Right atrium auricular region (tissue), 2 donors: ENCODE measurements around the gene STK39. TPM values are rescaled to one million over a fixed set of nuclear protein-coding genes. Genes with fewer than 3 reads are reported as not detected.

Experiments
- DNase-seq: peaks from one replicate; pipeline ENCODE4 v3.0.0-alpha.2; 2019; ENCODE audit warnings: low spot score
- H3K27ac ChIP-seq, 2 donors: fragments of 200-600 bp; sonication (generic); 1 replicate in 1 of 2; 2 replicates in 1 of 2; pipeline ENCODE4 v1.5.1; 2016 to 2019
- H3K27me3 ChIP-seq, 2 donors: fragments of 200-600 bp; sonication (generic); one replicate each; pipeline versions ENCODE4 v1.5.1 to v1.6.0; 2017 to 2019
- H3K36me3 ChIP-seq: fragments of 200-600 bp; sonication (generic); one replicate; pipeline ENCODE4 v1.5.1; 2016
- H3K4me1 ChIP-seq, 2 donors: fragments of 200-600 bp; sonication (generic); one replicate each; pipeline versions ENCODE4 v1.5.1 to v1.6.0; 2017 to 2019
- H3K4me3 ChIP-seq, 2 donors: fragments of 200-600 bp; sonication (generic); 1 replicate in 1 of 2; 2 replicates in 1 of 2; pipeline ENCODE4 v1.5.1; 2017 to 2019; ENCODE audit warnings: mild to moderate bottlenecking in 1 of 2, moderate library complexity in 1 of 2
- H3K9me3 ChIP-seq, 2 donors: fragments of 200-600 bp; sonication (generic); one replicate each; pipeline ENCODE4 v1.5.1; 2019
- total RNA-seq, 2 donors: library from RNA; depleted of rRNA; stranded (reverse); fragments of >200 nt; gene quantifications; one replicate each; pipeline ENCODE4 v1.1.0, GENCODE V29; 2016
- TF ChIP-seq, protein P1 (sequence below), 2 donors: fragments of 200-600 bp; sonication (generic); IDR thresholded peaks; one replicate each; pipeline ENCODE4 v1.5.1; 2019; ENCODE audit warnings: antibody characterized with exemption in 2 of 2

Gene STK39
- total RNA-seq, 2 donors from 2014 or later, result 6.0 to 13.6 TPM

DNA sequence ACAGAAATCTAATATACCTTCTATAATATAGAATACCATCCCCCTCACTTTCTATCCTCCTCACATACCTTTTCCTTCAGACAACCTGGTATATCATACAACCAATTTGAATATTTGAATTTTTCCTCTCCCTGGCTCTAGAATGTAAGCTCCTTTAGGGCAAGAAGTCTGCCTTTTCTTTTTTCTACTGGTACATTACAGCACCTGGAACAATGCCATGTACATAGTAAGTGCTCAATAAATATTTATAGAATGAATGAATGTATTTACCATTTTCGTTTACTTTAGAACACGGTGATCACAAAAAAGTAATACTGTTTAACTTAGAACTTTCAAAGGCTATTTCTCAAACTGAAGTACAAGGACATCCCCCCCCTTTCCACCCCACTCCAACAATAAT is 187.6 kb downstream of the STK39 start:
- H3K27me3 ChIP-seq, result no peaks in the 10 kb centered on the region
- no peaks in the 10 kb centered on the region for H3K9me3 ChIP-seq
- H3K36me3 ChIP-seq, result no peaks in the 10 kb centered on the region
- no peak overlapping the region for H3K4me3 ChIP-seq
- H3K4me1 ChIP-seq, result no peaks in the 10 kb centered on the region
- H3K27ac ChIP-seq, result no peak overlapping the region
- TF ChIP-seq, protein P1, sequence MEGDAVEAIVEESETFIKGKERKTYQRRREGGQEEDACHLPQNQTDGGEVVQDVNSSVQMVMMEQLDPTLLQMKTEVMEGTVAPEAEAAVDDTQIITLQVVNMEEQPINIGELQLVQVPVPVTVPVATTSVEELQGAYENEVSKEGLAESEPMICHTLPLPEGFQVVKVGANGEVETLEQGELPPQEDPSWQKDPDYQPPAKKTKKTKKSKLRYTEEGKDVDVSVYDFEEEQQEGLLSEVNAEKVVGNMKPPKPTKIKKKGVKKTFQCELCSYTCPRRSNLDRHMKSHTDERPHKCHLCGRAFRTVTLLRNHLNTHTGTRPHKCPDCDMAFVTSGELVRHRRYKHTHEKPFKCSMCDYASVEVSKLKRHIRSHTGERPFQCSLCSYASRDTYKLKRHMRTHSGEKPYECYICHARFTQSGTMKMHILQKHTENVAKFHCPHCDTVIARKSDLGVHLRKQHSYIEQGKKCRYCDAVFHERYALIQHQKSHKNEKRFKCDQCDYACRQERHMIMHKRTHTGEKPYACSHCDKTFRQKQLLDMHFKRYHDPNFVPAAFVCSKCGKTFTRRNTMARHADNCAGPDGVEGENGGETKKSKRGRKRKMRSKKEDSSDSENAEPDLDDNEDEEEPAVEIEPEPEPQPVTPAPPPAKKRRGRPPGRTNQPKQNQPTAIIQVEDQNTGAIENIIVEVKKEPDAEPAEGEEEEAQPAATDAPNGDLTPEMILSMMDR (IDR thresholded peaks at IDR 0.05), result no peak
- no peak for DNase-seq

DNA sequence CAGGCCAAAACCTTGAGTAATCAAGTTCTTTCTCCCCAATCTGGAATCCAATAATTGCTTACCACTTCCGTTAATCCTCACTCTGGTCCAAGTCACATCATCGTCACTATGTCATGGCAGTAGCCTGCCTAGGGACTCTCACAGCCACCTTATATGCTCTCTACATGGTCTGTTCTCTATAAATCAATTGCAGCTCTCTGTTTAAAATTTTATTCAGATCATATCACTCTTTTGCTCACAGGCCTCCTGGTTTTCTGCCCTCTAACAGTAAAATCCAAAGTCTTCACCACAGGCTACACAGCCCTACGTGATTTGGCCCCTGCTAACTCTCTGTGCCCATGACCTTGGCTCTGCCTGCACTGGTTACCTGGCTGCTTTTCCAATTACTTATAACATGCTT is 188.7 kb downstream of the STK39 start:
- Histone ChIP-seq H3K27me3 (no peaks in the 10 kb centered on the region), H3K27ac (no peak overlapping the region), H3K4me3 (no peak overlapping the region), H3K36me3 (no peaks in the 10 kb centered on the region), H3K9me3 (no peaks in the 10 kb centered on the region), H3K4me1 (no peaks in the 10 kb centered on the region)
- DNase-seq, result no peak
- TF ChIP-seq, protein P1 (IDR thresholded peaks at IDR 0.05), result no peak

DNA sequence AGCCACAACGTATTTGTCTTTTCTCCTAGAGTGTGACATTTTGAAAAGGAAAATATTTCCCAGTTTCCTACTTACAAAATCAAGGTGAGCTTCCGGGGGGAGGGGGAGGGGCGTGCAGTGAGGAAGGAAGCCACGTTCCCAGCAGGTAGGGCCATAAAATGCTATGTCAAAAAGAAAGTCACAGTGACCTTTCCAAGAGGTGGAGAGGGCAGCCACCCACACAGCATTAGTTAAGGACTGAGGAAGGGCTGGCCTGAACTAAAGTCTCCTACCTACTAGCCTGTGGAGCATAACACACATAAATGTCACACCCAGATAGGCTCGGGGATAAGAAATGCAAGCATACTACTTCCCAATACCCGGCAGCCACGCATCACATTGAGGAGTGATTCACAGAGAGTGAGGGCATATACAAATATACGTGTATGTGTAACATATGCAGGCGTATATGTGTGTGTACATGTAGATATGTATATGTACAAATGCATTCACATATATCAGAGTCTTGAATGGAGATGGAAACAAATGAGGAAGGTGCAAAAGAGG is 191.1 kb downstream of the STK39 start:
- no peaks in the 10 kb centered on the region for H3K9me3 ChIP-seq
- H3K27ac ChIP-seq, result no peak overlapping the region
- H3K36me3 ChIP-seq, result no peaks in the 10 kb centered on the region
- no peak for DNase-seq
- H3K4me1 ChIP-seq, result no peaks in the 10 kb centered on the region
- no peaks in the 10 kb centered on the region for H3K27me3 ChIP-seq
- TF ChIP-seq, protein P1 (IDR thresholded peaks at IDR 0.05), result no peak
- H3K4me3 ChIP-seq, result no peak overlapping the region

DNA sequence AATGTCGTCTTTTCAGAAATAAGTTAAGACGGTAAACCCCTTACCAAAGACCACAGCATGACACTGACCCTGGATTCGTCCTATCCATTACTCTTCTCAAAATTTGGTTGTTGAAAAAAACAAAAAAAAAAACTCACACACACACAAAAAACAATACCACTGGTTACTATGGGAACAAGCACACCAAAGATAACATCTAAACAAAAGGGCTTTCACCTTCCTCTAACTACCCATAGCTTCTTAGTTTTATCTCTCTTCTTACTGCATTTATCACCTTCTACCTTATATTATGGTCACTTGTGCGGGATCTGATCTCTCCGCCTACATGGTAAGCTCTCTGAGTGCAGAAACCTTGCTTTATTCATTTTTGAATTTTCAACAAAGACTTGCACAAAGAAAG is 192.7 kb downstream of the STK39 start:
- no peak overlapping the region for H3K27ac ChIP-seq
- H3K4me1 ChIP-seq, result no peaks in the 10 kb centered on the region
- H3K9me3 ChIP-seq, result no peaks in the 10 kb centered on the region
- DNase-seq, result no peak
- no peaks in the 10 kb centered on the region for H3K36me3 ChIP-seq
- TF ChIP-seq, protein P1 (IDR thresholded peaks at IDR 0.05), result no peak
- H3K4me3 ChIP-seq, result no peak overlapping the region
- no peaks in the 10 kb centered on the region for H3K27me3 ChIP-seq

DNA sequence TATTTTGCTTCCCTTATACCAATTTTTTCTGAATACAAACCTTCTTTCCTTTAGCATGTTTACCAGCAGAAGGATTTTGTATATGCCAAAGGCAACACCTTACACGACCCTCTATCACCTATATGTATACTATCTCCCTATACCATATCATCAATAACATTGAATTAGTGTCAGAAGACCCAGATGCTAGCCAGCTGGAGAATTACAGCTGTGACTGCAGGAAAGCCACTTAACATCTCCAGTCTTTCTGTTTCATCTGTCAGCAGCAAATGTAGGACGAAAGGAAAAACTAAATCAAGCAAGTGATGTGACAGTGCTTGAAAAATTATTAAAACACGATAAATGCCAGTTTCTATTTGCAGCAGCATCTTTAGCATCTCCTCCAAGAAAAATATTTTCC is 193.7 kb downstream of the STK39 start:
- Histone ChIP-seq H3K27me3 (no peaks in the 10 kb centered on the region), H3K4me3 (no peak overlapping the region), H3K36me3 (no peaks in the 10 kb centered on the region), H3K27ac (no peak overlapping the region), H3K9me3 (no peaks in the 10 kb centered on the region), H3K4me1 (no peaks in the 10 kb centered on the region)
- TF ChIP-seq, protein P1 (IDR thresholded peaks at IDR 0.05), result no peak
- DNase-seq, result no peak

DNA sequence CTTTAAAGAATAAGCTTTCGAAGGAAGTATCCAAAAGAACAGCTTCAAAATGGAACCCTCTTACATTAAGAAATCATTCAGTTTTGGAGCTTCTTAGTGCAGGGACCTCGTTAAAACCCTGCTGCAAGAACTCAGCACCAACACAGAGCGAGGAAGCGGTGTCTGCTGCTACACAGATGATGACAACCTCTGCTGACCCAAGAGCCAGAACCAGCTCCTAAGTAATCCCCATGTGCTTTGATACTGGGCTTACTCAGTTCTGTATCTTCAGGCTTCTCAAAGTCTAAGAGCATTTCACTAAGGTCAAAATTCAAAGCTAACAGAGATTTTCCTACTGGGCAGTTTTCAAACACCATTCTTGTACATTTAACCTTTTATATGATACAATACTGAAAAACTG is 194.6 kb downstream of the STK39 start:
- H3K27me3 ChIP-seq, result no peaks in the 10 kb centered on the region
- no peaks in the 10 kb centered on the region for H3K9me3 ChIP-seq
- H3K4me1 ChIP-seq, result no peaks in the 10 kb centered on the region
- no peak overlapping the region for H3K4me3 ChIP-seq
- TF ChIP-seq, protein P1 (IDR thresholded peaks at IDR 0.05), result no peak
- DNase-seq, result no peak
- no peaks in the 10 kb centered on the region for H3K36me3 ChIP-seq
- H3K27ac ChIP-seq, result no peak overlapping the region
